ENCODE measurements around the gene CREM.

DNA sequence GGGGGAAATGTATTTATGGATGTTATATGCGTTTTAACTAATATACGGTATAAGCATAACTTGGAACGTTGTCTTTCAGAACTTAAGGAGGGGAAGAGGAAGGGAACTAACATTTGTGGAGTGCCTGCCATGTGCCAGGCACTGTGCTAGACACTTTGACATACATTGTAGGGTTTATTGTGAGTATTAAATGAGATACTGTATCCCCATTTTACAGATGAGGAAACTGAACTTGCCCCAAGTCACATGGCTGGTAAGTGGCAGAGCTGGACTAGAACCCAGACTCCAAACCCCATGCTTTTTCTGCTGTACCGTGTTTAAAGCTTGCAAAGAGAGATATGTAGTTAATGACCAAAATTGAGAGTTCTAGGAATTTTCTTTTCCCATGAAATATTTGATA, 74.6 kb downstream of the CREM start:
- TF ChIP-seq CTCF (IDR thresholded peaks at IDR 0.05 in 4 of 5, conservative IDR thresholded peaks at IDR 0.05 in 1 of 5), result no peak
- no peak for TF ChIP-seq POLR2A (IDR thresholded peaks at IDR 0.05)

Data from gastrocnemius medialis (tissue), 4 donors.